ENCODE measurements around the gene XRCC1.

Gene XRCC1

DNA sequence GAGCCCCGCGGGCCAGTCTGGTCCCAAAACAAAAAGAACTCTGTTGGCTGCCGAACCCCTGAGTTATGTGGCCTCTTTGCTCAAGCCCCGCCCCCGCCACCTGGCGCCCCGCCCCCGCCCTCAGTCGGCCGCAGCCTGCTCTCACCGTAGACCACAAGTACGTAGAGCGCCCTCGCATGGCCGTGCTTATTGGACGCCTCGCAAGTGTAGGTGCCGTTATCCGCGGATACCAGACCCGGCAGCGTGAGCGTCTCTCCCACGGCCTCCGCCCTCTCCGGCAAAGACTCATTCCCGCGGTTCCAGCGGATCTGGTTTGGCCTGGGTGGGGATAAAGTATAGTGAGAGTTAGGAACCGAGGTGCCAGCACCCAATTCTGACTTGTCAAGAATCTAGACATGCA is 49.6 kb upstream of the XRCC1 start:
- CTCF ChIA-PET: interaction anchor here (1.0 kb wide), 1 partner anchor 27 kb away, joined by 3 read pairs; no protein-coding TSS in a partner anchor
- Histone ChIP-seq H3K27ac (ENCODE audit: extremely low read depth, low read depth, low read length) (no peak overlapping the region), H3K4me3 (ENCODE audit: low read depth, low read length) (no peak overlapping the region), H3K36me3 (ENCODE audit: control insufficient read depth in 2 of 2, insufficient read depth in 1 of 2, low read length in 2 of 2) (peaks cover 5 to 20% of the 10 kb centered on the region in 2 experiments), H3K9me3 (ENCODE audit: control insufficient read depth, insufficient read depth, low read depth, low read length) (no peaks in the 10 kb centered on the region), H3K4me1 (ENCODE audit: control insufficient read depth, insufficient read depth, low read length) (peaks cover 6% of the 10 kb centered on the region)
- POLR2A ChIA-PET: interaction anchor here (0.6 to 2.2 kb wide), 3 partner anchors 16 to 73 kb away, joined by 4 to 8 read pairs (median 6); no protein-coding TSS in a partner anchor
- TF ChIP-seq ZNF221 (tag by site-specific recombination; IDR thresholded peaks at IDR 0.05; ENCODE audit: borderline replicate concordance) (no peak), GLI2 (tag by site-specific recombination; IDR thresholded peaks at IDR 0.05; ENCODE audit: borderline replicate concordance, low read depth) (no peak), IKZF3 (tag by site-specific recombination; IDR thresholded peaks at IDR 0.05) (peak; percentile 71), EGR2 (tag by site-specific recombination; IDR thresholded peaks at IDR 0.05; ENCODE audit: low read depth) (peak; percentile 41; the same call in 1 of the 2 replicates)

DNA sequence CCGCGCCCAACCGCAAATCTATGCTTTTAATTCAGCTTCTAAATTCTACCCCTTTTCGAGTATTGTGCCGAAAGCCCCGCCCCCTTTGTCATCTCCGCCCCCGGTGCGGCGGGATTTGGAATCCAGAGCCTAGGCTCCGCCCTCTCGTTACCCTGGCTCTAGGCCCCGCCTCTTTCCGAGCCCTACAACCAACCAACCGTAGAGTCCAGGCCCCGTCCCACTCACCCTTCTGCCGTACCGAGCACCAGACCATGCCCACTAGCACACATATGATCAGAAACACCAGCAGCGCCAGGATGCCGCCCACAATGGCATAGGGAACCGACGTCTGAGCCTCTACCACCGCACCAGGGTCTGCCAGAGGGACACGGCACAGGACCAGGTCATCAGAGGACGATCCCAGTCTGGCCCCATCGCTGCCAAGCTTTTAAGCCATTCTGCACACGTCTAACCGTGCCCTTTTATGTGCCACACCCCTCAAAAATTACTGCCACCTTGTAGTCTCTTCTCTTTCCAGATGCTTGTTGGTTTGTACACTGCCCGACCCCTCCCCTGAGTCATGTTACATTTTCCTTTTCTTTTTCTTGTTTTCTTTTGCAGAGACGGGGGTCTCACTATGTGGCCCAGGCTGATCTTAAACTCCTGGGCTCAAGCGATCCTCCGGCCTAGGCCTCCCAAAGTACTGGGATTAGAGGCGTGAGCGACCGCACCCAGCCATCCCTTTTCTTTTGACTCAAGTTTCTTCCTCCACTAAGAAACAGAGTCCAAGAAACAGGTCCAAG is 48.8 kb upstream of the XRCC1 start:
- ChIA-PET CTCF (interaction anchor here (1.0 kb wide), 1 partner anchor 28 kb away, joined by 3 read pairs; no protein-coding TSS in a partner anchor), POLR2A (interaction anchor here (2.2 to 4.5 kb wide), 2 partner anchors 44 kb away, joined by 8 to 21 read pairs; no protein-coding TSS in a partner anchor)
- Histone ChIP-seq H3K36me3 (ENCODE audit: control insufficient read depth in 2 of 2, insufficient read depth in 1 of 2, low read length in 2 of 2) (peaks cover 5 to 20% of the 10 kb centered on the region in 2 experiments), H3K9me3 (ENCODE audit: control insufficient read depth, insufficient read depth, low read depth, low read length) (no peaks in the 10 kb centered on the region), H3K27ac (ENCODE audit: extremely low read depth, low read depth, low read length) (peak overlapping the region; percentile 7; the same call in 1 of the 2 replicates), H3K4me3 (ENCODE audit: low read depth, low read length) (no peak overlapping the region), H3K4me1 (ENCODE audit: control insufficient read depth, insufficient read depth, low read length) (peaks cover 8% of the 10 kb centered on the region)
- TF ChIP-seq ZNF600 (tag by site-specific recombination; IDR thresholded peaks at IDR 0.05) (peak; percentile 66), ZNF121 (tag by site-specific recombination; IDR thresholded peaks at IDR 0.05) (peak; percentile 81), SP7 (tag by site-specific recombination; IDR thresholded peaks at IDR 0.05) (no peak), BCL11A (tag by site-specific recombination; IDR thresholded peaks at IDR 0.05; ENCODE audit: low read depth) (no peak), KLF1 (tag by site-specific recombination; IDR thresholded peaks at IDR 0.05) (peak; percentile 7; the same call in 1 of the 2 replicates), SP2 (tag by site-specific recombination; IDR thresholded peaks at IDR 0.05) (peak; percentile 78), SP3 (tag by site-specific recombination; IDR thresholded peaks at IDR 0.05) (peak; percentile 56), ZEB2 (tag by site-specific recombination; IDR thresholded peaks at IDR 0.05) (no peak), KLF9 (tag by site-specific recombination; IDR thresholded peaks at IDR 0.05; ENCODE audit: low read depth) (peak; percentile 52; the same call in 1 of the 2 replicates), ZFHX2 (tag by site-specific recombination; conservative IDR thresholded peaks at IDR 0.05) (peak; percentile 23; the same call in 1 of the 2 replicates)
- TF ChIP-seq, protein P1, sequence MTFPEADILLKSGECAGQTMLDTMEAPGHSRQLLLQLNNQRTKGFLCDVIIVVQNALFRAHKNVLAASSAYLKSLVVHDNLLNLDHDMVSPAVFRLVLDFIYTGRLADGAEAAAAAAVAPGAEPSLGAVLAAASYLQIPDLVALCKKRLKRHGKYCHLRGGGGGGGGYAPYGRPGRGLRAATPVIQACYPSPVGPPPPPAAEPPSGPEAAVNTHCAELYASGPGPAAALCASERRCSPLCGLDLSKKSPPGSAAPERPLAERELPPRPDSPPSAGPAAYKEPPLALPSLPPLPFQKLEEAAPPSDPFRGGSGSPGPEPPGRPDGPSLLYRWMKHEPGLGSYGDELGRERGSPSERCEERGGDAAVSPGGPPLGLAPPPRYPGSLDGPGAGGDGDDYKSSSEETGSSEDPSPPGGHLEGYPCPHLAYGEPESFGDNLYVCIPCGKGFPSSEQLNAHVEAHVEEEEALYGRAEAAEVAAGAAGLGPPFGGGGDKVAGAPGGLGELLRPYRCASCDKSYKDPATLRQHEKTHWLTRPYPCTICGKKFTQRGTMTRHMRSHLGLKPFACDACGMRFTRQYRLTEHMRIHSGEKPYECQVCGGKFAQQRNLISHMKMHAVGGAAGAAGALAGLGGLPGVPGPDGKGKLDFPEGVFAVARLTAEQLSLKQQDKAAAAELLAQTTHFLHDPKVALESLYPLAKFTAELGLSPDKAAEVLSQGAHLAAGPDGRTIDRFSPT (tag by site-specific recombination; IDR thresholded peaks at IDR 0.05): peak; percentile 71; the same call in 1 of the 2 replicates
- TF ChIP-seq, protein P2, sequence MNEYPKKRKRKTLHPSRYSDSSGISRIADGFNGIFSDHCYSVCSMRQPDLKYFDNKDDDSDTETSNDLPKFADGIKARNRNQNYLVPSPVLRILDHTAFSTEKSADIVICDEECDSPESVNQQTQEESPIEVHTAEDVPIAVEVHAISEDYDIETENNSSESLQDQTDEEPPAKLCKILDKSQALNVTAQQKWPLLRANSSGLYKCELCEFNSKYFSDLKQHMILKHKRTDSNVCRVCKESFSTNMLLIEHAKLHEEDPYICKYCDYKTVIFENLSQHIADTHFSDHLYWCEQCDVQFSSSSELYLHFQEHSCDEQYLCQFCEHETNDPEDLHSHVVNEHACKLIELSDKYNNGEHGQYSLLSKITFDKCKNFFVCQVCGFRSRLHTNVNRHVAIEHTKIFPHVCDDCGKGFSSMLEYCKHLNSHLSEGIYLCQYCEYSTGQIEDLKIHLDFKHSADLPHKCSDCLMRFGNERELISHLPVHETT (tag by site-specific recombination; IDR thresholded peaks at IDR 0.05): no peak

DNA sequence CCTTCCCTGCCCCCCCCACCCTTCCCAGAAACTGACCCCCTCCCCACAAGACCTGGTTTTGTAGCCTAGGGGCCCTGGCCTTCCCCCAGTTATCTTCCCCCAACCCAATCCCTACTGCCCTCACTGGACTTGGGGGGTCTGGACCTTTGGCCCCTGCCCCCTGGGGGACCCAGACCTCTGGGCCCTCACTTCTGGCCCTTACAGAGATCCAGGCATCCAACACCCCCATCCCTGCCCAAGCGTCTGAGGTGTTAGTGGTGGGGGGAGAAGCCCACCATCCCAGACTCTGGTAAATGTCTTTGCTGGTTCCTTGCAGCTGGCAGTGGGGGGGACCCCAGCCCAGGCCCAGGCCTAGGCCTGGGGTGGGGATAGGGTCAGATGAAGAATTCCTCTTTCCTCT is 47.6 kb upstream of the XRCC1 start:
- Histone ChIP-seq H3K27ac (ENCODE audit: extremely low read depth, low read depth, low read length) (no peak overlapping the region), H3K4me1 (ENCODE audit: control insufficient read depth, insufficient read depth, low read length) (peaks cover 15% of the 10 kb centered on the region), H3K4me3 (ENCODE audit: low read depth, low read length) (no peak overlapping the region), H3K36me3 (ENCODE audit: control insufficient read depth in 2 of 2, insufficient read depth in 1 of 2, low read length in 2 of 2) (peaks cover 5 to 24% of the 10 kb centered on the region in 2 experiments), H3K9me3 (ENCODE audit: control insufficient read depth, insufficient read depth, low read depth, low read length) (no peaks in the 10 kb centered on the region)
- CTCF ChIA-PET: no interaction called here
- POLR2A ChIA-PET: interaction anchor here (0.6 to 4.5 kb wide), 2 partner anchors 26 to 45 kb away, joined by 4 to 21 read pairs; no protein-coding TSS in a partner anchor
- TF ChIP-seq TCF7L2 (IDR thresholded peaks at IDR 0.05; ENCODE audit: borderline replicate concordance, low read depth, low read length): no peak
- TF ChIP-seq, protein P3, sequence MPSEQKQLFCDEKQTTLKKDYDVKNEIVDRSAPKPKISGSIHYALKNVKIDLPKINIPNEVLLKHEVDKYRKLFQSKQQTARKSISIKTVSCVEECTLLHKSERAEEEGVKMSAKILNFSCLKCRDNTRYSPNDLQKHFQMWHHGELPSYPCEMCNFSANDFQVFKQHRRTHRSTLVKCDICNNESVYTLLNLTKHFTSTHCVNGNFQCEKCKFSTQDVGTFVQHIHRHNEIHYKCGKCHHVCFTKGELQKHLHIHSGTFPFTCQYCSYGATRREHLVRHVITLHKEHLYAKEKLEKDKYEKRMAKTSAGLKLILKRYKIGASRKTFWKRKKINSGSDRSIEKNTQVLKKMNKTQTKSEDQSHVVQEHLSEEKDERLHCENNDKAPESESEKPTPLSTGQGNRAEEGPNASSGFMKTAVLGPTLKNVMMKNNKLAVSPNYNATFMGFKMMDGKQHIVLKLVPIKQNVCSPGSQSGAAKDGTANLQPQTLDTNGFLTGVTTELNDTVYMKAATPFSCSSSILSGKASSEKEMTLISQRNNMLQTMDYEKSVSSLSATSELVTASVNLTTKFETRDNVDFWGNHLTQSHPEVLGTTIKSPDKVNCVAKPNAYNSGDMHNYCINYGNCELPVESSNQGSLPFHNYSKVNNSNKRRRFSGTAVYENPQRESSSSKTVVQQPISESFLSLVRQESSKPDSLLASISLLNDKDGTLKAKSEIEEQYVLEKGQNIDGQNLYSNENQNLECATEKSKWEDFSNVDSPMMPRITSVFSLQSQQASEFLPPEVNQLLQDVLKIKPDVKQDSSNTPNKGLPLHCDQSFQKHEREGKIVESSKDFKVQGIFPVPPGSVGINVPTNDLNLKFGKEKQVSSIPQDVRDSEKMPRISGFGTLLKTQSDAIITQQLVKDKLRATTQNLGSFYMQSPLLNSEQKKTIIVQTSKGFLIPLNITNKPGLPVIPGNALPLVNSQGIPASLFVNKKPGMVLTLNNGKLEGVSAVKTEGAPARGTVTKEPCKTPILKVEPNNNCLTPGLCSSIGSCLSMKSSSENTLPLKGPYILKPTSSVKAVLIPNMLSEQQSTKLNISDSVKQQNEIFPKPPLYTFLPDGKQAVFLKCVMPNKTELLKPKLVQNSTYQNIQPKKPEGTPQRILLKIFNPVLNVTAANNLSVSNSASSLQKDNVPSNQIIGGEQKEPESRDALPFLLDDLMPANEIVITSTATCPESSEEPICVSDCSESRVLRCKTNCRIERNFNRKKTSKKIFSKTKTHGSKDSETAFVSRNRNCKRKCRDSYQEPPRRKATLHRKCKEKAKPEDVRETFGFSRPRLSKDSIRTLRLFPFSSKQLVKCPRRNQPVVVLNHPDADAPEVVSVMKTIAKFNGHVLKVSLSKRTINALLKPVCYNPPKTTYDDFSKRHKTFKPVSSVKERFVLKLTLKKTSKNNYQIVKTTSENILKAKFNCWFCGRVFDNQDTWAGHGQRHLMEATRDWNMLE (tag by site-specific recombination; conservative IDR thresholded peaks at IDR 0.05; ENCODE audit: low read depth): no peak
- TF ChIP-seq ZNF404 (tag by site-specific recombination; IDR thresholded peaks at IDR 0.05): no peak
- TF ChIP-seq WT1 (tag by site-specific recombination; IDR thresholded peaks at IDR 0.05): no peak
- TF ChIP-seq ZNF843 (tag by site-specific recombination; IDR thresholded peaks at IDR 0.05): no peak
- TF ChIP-seq ZNF776 (tag by site-specific recombination; IDR thresholded peaks at IDR 0.05; ENCODE audit: borderline replicate concordance): no peak
- no peak for TF ChIP-seq PRDM1 (tag by site-specific recombination; IDR thresholded peaks at IDR 0.05)

Measured in HEK293 (cell line).